ENCODE data around the gene METTL16.

GRCh38 chr17:2436316-2436905 lies 75.3 kb downstream of the METTL16 start:
- no peak for TF ChIP-seq EGR1 (IDR thresholded peaks at IDR 0.05)
- no peak for TF ChIP-seq EP300 (IDR thresholded peaks at IDR 0.05; ENCODE audit: borderline replicate concordance)
- no peak for TF ChIP-seq YY1 (IDR thresholded peaks at IDR 0.05; ENCODE audit: low read depth)
- TF ChIP-seq REST (IDR thresholded peaks at IDR 0.05; ENCODE audit: low read depth) = no peak
- TF ChIP-seq TAF1 (IDR thresholded peaks at IDR 0.05; ENCODE audit: low read depth) = no peak
- no peak for TF ChIP-seq TEAD4 (IDR thresholded peaks at IDR 0.05)
